ENCODE results near the gene CRISPLD2.
"Not testable (repeated sequence)": the region's sequence is repeated elsewhere in the genome, so short reads cannot be mapped to it uniquely, and the experiment has no call there.

The CRISPLD2 gene

GRCh38 chr16:84839956-84840355 lies 20.2 kb downstream of the CRISPLD2 start:
- peak; percentile 9 for FAIRE-seq

GRCh38 chr16:84840687-84841627 lies 21.2 kb downstream of the CRISPLD2 start:
- DNase-seq (ENCODE audit: low spot score): no peak
- FAIRE-seq: no peak

More at GRCh38 chr16:84839956-84840355, 20.2 kb downstream of the CRISPLD2 start:
- DNase-seq (ENCODE audit: low spot score): peak; percentile 60

- no peak for DNase-seq (ENCODE audit: low spot score)
- FAIRE-seq: no peak
These were observed 22.1 kb downstream of the CRISPLD2 start for GRCh38 chr16:84841787-84842300.

- DNase-seq (ENCODE audit: low spot score): no peak
- FAIRE-seq: no peak
These were observed 22.8 kb downstream of the CRISPLD2 start for GRCh38 chr16:84842516-84843148.

- DNase-seq (ENCODE audit: low spot score): no peak
- FAIRE-seq: no peak
These were observed 23.6 kb downstream of the CRISPLD2 start for GRCh38 chr16:84843149-84844048.

GRCh38 chr16:84844049-84844350 lies 24.2 kb downstream of the CRISPLD2 start:
- FAIRE-seq (no peak), DNase-seq (ENCODE audit: low spot score) (no peak)

GRCh38 chr16:84844559-84845495 lies 25.0 kb downstream of the CRISPLD2 start:
- no peak for FAIRE-seq
- no peak for DNase-seq (ENCODE audit: low spot score)

GRCh38 chr16:84845496-84846002 lies 25.8 kb downstream of the CRISPLD2 start:
- DNase-seq (ENCODE audit: low spot score) (no peak), FAIRE-seq (no peak)

- no peak for DNase-seq (ENCODE audit: low spot score)
- no peak for FAIRE-seq
These were observed 28.0 kb downstream of the CRISPLD2 start for GRCh38 chr16:84847564-84848355.

- no peak for DNase-seq (ENCODE audit: low spot score)
- FAIRE-seq: no peak
These were observed 29.3 kb downstream of the CRISPLD2 start for GRCh38 chr16:84848986-84849634.

GRCh38 chr16:84849751-84850150 lies 30.0 kb downstream of the CRISPLD2 start:
- no peak for DNase-seq (ENCODE audit: low spot score)
- FAIRE-seq: no peak

GRCh38 chr16:84850714-84851113 lies 30.9 kb downstream of the CRISPLD2 start:
- no peak for FAIRE-seq
- DNase-seq (ENCODE audit: low spot score): no peak

- FAIRE-seq (peak; percentile 93), DNase-seq (ENCODE audit: low spot score) (peak; percentile 91)
These were observed 31.7 kb downstream of the CRISPLD2 start for GRCh38 chr16:84851192-84852127.

- DNase-seq (ENCODE audit: low spot score): no peak
- no peak for FAIRE-seq
These were observed 33.7 kb downstream of the CRISPLD2 start for GRCh38 chr16:84853534-84853933.

GRCh38 chr16:84854759-84855158 lies 35.0 kb downstream of the CRISPLD2 start:
- DNase-seq (ENCODE audit: low spot score) (peak; percentile 52), FAIRE-seq (no peak)

- FAIRE-seq; DNase-seq (ENCODE audit: low spot score): not testable (repeated sequence)
These were observed 35.8 kb downstream of the CRISPLD2 start for GRCh38 chr16:84855435-84856202.

- not testable (repeated sequence) for FAIRE-seq; DNase-seq (ENCODE audit: low spot score)
These were observed 36.4 kb downstream of the CRISPLD2 start for GRCh38 chr16:84856203-84856581.
